B cell (primary cell): Measurements from ENCODE around the gene TMEM147.

Experiments used
- CTCF ChIP-seq: fragments of 200-600 bp; IDR thresholded peaks from one replicate; pipeline ENCODE4 v1.8.0; 2022; ENCODE audit warnings: antibody characterized with exemption, mild to moderate bottlenecking
- EZH2 ChIP-seq: IDR thresholded peaks from 2 replicates; pipeline ENCODE4 v1.6.1; 2012; ENCODE audit warnings: borderline replicate concordance, low read depth, mild to moderate bottlenecking, moderate library complexity, low read length; ENCODE audit not compliant: insufficient read depth, poor library complexity, severe bottlenecking

GRCh38 chr19:35562776-35563175 is 17.4 kb downstream of the TMEM147 start:
- TF ChIP-seq CTCF (no peak), EZH2 (no peak)
